NCI-H69 (cell line): Measurements from ENCODE around the gene MAPKBP1.

ENCODE experiments used
- DNase-seq: peaks from one replicate; lab custom pipeline; 2025; lab: John Stamatoyannopoulos, UW

The MAPKBP1 gene

GRCh38 chr15:41870689-41871081 lies 96.4 kb downstream of the MAPKBP1 start:
- DNase-seq, result no peak

DNA sequence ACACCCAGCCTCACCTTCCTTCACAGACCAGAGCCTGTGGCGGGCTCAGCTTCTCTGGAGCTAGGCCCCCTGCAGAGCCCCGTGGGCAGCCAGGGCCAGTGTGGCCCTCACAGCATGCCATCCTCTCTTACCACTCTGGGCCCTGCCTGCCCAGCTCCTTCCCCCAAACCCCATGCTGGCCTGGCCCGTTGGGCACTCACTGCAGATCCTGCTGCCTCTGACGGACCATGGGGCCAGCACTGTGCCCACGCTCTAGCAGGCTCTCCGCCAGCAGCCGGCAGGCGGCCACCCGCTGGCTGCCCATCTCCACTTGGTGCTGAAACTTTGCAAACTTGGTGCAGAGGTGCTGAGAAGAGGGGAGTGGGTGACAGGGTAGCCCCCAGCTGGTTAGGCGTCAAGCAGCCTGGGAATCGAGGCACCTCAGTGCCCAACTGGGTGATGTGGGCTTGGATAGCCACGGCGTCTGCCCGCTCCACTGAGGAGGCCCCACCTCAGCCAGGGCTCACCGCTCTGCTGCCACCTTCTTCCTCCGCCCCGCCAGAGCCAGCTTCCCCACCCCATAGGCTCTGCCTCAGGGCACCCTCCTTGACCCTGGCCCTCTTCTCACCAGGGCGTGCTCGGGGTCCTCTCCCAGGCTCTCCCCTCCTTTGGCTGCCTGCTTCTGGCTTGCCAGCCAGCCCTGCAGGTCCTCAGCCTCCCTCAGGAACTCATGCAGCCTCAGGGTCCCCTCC lies 97.1 kb downstream of the MAPKBP1 start:
- DNase-seq, result no peak

DNA sequence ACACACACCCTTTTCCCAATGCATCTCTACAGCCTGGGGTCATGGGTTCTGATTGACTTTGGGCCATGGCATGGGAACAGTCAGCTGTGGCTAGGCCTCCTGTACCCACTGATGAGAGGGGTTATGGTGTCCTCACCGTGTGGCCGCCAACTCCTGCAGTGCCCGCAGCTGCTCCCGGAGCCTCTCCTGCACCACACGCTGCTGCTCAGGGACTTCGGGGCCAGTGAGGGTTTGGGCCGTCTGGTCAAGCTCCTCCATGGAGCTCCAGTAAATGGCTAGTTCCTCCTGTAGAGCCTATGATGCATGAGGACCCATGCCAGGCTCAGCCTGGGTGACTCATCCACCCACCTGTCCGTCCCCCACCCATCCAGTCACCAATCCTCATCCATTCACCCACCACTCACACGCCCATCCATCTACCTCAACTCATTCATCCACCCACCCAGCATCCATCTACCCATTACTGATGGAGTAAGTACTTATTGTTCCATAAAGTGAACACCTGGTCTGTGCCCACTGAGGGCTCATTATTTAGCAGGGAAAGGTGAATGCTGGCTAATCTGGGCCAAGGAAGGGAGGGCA lies 98.0 kb downstream of the MAPKBP1 start:
- peak; percentile 44 for DNase-seq

DNA sequence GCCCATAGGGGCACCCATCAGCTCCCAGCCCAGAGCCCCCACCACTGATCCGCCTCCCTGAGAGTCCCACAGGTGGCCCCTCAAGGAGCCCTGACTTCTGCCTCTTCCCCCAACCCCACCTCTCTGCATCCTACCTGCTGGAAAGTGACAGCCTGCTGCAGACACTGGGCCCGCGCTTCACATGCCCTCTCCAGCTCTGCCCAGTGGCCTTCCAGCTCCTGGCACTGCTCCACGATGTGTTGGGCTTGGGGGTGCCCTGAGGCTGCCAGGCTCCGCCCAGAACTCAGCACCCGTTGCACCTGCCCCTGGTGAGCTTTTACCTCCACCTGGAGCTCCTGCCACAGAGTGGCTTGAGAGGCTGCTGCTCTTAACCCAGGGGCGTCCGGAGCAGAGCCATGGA lies 99.4 kb downstream of the MAPKBP1 start:
- peak; percentile 48 for DNase-seq

GRCh38 chr15:41874736-41875135 lies 100.5 kb downstream of the MAPKBP1 start:
- no peak for DNase-seq

DNA sequence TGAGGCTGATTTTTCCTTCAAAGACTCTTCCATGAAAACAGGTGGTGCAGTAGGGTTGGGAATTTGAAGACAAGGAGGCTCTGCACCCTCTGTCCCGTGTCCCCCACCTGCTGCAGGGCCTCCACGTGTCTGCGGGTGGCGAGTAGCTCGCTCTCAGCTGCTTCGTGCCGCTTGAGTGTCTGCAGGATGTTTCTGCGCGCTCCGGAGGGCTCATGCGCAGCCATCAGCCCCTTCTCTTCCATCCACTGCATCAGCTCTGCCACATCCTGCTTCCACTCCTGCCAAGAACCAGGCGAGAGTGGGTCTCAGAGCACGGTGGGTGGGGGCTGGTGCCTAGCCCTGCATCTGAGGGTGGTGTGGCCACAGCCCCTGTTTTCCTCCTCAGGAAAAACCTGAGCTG lies 101.7 kb downstream of the MAPKBP1 start:
- DNase-seq, result no peak

GRCh38 chr15:41876689-41877088 lies 102.4 kb downstream of the MAPKBP1 start:
- peak; percentile 74 for DNase-seq
